Measurements from ENCODE around the gene CACNA1F.

The CACNA1F gene

DNA sequence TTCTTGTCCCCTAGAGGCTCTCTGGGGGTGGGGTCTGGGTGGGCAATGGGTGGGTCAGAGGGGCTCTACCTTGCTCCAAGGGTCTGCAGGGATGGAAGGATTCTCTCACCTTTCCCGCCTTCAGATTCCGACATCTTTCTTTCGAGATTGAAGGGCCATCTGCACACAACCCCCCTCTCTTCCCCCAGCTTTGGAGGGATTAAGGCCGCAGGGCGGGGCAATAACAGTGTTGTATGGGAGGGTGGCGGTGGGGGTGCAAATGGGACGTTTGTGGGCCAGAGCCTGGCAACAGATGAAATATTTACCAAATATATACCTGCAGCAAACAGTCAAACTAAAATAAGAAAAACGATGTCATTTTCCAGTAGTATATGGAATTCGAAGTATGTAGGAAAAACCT lies at the start of gene CACNA1F:
CACNA1F (minus strand) TSS at position 165 of the 400 bp plus-strand sequence; CDS start at position 134, 31 bp downstream.
- DNase-seq (ENCODE audit: low spot score): no peak

DNA sequence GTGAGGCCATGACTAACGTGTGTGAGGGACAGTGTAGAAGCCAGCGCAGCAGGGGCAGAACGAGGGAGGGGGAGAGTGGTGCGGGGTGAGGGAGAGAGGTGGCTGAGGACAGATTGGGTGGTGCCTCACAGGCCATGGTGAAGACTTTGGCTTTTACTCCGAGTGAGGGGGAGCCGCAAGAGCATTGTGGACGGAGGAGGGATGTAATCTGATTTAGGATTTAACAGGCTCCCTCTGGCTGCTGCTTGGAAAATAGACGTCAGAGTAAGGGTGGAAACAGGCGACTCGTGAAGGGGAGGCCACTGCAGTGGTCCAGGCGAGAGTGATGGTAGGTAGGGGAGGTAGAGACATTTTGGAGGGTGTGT lies 49.5 kb upstream of the CACNA1F start:
- peak; percentile 29 for DNase-seq (ENCODE audit: low spot score)

DNA sequence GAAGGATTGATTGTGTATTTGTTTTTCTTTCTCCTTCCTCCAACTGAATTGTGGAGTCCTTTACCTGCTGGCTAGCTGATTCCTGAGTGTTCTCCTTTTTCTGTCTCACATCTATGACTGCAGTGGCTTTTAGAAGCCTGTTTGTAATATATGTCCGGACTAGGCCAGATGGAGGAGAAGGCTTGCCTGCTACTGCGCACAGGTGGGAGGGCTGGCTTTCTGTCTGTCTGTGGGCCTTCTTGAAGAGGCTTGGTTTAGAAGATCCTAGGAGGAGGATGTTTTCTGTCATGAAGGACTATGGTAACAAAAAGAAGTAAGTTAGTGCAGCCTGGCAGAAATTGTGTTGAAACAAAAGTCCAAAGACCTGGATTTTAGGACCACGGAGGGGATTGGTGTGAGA lies 44.9 kb upstream of the CACNA1F start:
- no peak for DNase-seq (ENCODE audit: low spot score)

DNA sequence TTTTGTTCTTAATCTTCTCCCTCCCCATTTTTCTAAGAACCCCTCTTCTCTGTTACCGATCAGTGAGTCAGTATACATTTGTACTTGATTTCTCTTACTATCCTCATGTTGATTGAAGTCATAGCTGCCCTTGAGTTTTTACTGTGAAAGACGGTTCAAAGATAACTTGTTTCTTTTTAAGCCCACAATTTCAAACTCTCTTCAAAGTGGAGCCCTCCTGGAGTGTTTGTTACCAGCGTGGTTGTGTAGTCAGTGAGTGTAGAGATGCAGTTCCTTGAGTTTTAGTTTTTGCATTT lies 44.3 kb upstream of the CACNA1F start:
- DNase-seq (ENCODE audit: low spot score): no peak

DNA sequence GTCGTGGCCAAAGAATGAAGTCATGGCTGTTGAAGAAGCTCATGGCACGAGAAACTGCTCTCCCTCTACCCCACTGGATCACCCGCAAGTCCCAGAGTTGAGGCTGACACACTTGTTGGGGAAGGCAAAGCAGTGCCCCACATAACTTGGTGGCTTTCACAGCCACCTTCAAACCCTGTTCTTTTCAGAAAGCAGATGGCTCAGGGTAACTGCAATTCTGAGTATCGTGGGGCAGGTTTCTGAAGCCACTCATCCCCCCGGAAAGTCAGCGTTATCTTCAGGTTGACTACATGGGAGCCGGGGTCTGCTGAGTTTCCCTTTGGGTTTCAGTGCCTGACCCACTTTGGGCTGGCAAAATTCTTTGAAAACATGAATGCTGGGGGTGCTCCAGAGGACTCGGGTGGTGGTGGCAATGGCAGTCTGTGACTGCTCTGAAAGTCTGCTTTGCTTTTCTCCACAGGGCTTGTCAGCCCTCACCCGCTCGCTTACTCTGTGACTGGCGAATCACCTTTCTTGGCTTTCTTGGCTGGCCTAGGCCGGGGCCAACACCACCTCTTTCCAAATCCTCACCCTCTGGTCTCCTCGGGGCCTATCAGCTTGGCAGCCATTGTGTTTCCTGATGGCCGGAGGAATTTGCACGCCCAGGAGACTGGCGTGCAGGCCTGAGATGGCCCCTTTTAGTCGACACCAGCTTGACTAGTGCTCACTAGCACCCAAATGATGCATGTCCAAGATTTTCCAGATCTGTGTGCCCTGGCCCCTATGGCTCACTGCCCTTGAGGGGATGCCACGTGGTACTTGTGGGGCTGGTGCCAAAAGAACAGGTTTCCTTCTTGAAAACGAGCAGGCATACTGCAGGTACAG lies 43.8 kb upstream of the CACNA1F start:
- DNase-seq (ENCODE audit: low spot score): no peak

DNA sequence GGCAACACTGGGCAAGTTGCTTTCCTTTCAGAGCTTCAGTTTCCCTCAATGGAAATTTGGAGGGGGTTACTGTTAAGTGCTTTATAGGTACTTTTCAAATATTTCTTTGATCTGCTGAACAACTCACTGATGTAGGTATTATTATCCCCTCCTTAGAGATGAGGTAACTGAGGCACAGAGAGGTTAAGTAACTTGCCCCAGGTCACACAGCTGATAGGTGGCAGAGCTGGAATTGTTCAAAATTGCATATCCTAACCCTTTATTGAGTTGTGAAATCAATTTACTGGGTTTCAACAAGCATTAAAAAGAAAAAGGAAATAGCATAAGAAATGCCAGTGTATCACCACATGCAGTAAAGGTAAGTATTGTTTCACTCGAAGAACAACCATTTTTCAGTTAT lies 43.1 kb upstream of the CACNA1F start:
- DNase-seq (ENCODE audit: low spot score): no peak

DNA sequence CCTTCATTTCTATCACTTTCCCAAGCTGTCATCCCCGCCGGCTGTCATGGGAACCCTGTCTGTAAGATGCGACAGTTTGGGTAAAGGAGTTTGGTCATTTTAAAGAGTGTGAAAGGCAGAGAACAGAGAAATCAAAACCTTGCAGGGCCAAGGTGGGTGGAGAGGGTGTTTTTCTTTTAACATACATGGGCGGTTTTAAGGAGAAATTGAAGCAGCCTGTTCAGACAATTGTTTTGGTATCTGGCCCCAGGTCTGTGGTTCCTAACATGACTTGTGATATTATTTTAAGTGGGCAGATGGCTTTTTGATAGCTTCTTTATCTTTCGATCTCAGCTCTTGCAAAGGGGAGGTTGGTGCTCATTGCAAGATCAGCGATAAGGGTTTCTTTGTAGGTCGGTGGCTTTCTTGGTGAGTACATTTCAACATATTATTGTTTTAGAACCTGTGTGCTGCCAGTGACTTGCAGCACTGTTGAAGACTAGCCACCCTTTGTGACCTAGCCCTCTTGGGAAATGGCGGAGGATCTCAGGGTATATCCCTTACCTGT lies 40.1 kb upstream of the CACNA1F start:
- no peak for DNase-seq (ENCODE audit: low spot score)

DNA sequence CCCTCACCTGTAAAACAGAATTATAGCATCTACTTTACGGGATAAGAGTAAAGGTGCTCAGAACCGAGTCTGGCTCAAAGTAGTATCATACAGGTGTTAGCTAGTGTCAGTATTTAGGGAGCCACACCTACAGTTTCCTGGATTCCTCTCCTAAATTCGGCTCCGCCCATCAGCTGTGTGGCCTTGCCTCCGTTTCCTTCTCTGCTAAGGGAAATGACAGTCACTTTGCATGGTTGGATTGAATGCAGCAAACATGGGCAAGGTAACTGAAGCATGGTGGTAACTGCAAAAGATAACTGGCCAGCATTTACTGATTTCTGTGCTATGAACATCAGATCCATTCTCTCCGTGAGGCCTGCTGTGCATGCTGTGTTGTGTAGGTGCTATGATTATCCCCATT lies 39.3 kb upstream of the CACNA1F start:
- no peak for DNase-seq (ENCODE audit: low spot score)

DNA sequence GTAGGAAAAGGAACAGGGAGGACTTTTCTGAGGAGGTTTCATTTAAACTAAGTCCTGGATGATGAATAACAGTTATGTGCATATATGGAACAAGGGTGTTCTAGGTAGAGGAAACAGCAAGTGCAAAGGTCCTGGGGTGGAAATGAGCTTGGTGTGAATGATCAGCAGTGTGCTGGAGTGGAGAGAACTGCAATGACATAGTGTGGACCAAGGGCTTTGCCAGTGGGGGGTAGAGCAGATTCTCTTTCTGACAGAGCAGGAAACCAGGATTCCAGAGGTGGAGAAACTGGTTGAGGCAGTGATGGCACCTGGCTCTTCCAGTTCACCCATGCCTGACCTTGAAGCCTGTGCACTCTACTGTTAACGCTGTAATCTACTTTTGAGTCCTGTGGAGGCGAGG lies 38.2 kb upstream of the CACNA1F start:
- DNase-seq (ENCODE audit: low spot score): no peak

DNA sequence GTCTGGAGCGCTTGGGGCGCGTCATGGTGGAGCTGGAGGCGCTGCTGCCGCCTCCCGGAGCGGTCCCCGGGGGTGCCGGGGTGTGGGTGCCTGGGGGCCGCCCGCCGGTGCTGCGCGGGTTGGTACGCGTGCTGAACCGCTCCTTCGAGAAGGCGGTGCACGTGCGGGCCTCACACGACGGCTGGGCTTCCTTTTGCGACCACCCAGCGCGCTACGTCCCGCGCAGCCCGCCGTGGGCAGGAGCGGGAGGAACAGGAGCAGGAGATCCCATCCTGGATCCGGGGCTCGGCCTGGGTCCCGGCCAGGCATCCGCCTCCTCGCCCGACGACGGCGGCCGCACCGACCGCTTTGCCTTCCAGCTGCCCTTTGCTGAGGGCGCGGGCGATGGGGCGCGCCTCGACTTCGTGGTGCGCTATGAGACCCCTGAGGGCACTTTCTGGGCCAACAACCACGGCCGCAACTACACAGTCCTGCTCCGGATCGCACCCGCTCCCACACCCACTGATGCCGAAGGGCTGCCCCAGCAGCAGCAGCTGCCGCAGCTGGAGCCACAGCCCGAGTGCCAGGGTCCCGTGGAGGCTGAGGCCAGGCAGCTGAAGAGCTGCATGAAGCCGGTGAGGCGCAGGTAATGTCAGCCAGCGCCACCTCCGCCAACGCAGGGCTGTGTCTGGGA lies 37.2 kb upstream of the CACNA1F start:
- no peak for DNase-seq (ENCODE audit: low spot score)

DNA sequence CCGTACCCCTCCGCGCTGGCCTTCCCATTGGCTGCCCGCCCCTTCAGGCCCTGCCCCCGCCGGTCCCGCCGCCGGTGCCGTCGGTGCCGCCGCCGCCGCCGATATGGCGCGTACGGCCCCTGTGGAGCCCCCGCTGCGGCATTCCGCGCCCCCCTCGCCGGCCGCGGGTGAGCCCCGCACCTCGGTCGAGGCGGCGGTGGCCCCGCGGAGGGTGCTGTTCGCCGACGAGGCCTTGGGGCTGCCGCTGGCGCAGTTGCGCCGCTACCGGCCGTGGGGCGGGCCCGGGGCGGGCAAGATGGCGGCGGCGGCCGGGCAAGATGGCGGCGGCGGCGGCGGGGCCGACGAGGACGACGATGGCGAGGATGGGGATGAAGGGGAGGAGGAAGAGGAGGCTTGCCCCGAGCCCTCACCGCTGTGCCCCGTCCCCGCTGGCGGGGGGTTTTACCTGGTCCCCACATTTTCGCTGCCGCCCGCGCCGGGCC lies 36.7 kb upstream of the CACNA1F start, which contains the start of gene PPP1R3F:
PPP1R3F (plus strand) TSS at position 27 of the 482 bp plus-strand sequence; CDS start at position 104, 77 bp downstream.
- DNase-seq (ENCODE audit: low spot score): no peak

DNA sequence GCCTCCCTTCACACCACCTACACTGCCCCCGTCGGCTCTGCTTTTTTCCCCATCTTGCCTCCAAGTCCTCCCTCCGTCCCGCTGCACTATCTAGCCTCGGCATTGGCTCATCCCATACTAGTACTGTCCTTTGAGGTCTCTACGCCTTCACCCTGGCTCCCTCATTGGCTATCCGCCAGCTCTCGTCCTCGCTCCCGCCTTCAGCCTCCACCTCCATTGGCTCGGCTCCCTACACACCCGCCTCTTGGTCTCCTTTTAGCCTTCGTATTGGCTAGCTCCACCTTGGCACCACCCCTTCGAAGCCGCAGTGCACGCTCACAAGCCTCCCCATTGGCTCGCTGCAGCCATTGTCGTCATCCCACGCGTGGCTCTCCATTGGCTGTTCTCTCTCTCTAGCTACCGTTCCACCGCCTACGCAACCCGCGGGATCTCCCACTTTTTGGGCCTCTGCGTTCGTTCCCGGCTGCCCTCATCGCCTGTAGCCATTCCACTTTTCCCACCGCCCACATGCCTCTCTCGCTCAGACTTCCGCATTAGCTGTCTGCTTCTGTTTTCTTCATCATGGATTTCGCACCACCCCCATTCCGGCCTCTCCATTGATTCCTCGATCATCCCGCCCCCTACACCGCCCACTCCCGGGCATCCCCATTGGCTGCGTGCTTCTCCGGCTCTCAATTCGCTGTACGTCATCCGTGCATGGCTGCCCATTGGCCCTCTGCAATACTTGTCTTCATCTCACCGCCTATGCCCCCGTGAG lies 36.0 kb upstream of the CACNA1F start:
- DNase-seq (ENCODE audit: low spot score): peak; percentile 93

DNA sequence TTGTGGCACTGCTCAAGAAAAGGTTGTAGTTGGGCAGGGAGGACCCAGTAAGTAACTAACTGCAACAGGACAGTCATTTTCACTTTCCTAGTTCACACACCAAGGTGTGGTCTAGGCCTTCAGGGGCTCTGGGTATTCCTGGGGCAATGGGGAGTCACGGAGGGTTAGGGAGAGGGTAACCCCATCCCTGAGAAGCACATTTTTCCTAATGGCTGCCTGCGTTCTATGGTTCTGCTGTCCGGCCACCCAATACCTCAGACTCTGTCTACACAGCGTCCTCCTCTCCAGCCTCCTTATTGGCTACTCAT lies 35.5 kb upstream of the CACNA1F start:
- no peak for DNase-seq (ENCODE audit: low spot score)

DNA sequence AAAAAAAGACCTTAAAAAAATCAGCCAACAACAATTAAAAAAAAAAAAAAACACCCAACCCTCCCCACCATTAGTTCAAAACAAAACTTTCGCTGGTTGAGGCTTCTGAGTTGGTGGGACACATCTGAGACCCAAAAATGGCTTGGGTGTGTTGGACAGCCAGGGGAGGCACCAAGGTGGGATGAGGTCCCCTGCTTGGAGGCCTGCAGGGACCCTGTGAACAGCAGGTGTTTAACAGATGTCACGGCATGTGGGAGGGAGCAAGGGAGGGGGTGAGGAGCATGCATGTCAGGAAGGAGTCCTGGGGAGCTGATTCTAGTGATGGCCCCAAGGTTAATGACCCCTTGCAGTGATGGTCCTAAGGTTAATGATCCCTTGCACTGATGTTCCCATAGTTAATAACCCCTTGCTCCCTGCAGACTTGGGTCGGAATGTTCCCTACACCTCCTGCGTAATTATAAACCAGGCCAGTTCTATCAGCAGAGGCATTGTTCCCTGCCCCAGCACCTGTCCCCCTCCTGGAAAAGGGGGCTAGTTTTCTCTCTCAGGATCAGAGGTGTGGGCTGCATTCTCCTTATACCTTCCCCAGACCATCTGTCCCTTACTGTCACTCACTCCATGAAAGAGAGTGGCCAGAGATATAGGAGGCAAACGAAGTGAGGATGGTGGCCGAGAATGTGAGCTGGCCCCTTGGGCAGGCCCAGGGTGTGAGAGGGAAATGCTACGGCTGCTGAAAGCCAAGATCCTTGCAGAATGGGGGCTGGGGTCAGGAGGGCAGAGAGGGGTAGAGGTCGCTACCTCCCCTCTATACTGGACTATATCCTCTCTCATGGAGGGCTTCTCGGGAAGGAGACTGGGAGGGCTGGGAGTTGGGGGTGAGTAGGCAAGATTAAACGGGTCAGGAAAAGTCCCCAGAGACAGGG lies 33.6 kb upstream of the CACNA1F start:
- no peak for DNase-seq (ENCODE audit: low spot score)

DNA sequence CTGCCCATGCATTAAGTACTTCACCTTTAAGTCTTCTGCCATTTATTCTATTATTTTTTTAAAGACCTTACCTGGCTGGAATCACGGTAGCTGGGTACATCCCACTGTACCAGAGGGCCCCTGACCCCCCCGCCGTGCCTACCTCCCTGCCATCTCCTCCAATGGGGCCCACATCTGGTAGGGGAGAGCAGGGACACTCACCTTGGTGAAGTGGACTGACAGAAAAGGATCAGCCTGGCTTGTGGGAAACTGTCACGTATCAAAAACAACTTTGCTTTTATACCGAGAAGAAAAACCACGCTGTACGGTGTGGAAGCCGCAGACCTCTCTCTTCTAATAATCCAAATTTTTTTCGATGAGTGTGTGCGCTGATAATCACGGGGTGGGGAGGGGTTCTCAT lies 31.3 kb upstream of the CACNA1F start, which contains the start of gene FOXP3:
FOXP3 (minus strand) TSS at position 251 of the 400 bp plus-strand sequence. CDS start 6,205 bp downstream, outside the sequence.
- DNase-seq (ENCODE audit: low spot score): no peak

DNA sequence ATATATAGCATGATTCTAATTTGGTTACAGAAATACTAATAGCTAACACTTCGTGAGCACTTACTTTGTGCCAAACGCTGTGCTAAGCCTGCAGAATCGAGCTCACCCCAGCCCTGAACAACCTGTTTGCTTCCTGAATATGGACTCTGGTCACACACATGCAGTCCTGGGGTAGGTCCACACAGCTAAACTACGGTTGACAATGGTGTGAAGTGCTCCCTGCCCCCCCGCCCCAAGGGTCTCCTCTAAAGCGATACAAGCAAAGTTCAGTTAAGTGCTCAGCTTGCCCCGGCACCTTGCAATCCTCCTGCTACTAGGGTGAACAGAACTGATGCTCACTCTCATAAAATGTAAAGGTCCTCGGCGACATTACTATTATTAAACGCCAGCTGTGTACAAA lies 30.5 kb upstream of the CACNA1F start:
- no peak for DNase-seq (ENCODE audit: low spot score)

DNA sequence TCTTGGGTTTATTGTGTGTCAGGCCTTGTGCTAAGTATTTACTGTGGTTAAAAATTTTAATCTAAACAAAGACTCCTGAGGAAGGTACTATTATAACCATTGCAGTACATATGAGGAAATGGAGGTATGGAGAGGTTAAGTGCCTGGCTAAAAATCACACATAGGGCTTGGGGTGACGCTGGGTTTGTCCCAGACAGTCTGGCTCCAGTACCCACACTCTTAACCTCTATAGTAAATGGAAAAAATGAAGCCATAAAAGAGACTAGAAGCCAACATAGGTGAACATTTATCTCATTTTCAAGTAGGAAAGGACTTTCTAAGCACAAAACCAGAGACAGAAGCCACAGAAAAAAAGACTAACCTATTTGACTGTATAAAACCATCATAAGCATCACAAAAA lies 29.5 kb upstream of the CACNA1F start:
- DNase-seq (ENCODE audit: low spot score): no peak

DNA sequence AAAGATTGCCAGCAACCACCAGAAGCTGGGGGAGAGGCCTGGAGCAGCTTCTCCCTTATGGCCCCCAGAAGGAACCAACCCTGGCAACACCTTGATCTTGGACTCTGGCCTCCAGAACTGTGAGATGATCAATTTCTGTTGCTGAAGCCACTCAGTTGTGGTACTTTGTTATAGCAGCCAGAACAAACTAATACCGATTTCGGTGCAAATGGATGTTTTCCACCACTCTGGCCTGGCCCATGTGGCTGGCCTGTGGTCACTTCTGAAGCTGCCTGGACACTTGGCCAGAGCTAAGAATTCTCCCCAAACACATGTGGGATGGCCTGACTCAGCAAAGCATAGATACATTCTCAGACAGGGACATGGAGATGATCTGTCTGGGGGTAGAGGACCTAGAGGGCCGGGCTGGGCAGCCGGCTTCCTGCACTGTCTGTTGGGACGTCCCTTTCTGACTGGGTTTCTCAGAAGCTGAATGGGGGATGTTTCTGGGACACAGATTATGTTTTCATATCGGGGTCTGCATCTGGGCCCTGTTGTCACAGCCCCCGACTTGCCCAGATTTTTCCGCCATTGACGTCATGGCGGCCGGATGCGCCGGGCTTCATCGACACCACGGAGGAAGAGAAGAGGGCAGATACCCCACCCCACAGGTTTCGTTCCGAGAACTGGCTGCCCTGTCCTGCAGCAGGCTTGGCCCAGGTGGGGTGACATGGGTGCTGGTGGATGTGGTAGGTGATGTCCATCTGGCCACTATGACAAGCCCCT lies 27.3 kb upstream of the CACNA1F start:
- no peak for DNase-seq (ENCODE audit: low spot score)

DNA sequence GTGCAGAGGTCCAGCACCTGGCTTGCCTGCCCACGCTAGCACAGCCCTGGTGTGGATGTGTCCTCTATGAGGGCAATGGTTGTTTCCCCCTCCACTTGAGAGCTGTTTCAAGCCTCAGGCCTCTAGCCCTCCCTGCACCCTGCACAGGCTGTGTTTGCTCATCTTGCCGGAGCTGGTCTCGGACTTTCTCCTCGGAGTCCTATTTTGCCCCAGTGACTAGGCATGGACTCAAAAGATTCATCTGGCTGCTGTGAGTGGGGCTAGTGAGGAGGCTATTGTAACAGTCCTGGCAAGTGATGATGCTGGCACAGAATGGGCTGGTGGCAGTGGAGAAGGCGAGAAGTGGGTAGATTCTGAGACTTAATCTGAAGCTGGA lies 25.6 kb upstream of the CACNA1F start:
- no peak for DNase-seq (ENCODE audit: low spot score)

DNA sequence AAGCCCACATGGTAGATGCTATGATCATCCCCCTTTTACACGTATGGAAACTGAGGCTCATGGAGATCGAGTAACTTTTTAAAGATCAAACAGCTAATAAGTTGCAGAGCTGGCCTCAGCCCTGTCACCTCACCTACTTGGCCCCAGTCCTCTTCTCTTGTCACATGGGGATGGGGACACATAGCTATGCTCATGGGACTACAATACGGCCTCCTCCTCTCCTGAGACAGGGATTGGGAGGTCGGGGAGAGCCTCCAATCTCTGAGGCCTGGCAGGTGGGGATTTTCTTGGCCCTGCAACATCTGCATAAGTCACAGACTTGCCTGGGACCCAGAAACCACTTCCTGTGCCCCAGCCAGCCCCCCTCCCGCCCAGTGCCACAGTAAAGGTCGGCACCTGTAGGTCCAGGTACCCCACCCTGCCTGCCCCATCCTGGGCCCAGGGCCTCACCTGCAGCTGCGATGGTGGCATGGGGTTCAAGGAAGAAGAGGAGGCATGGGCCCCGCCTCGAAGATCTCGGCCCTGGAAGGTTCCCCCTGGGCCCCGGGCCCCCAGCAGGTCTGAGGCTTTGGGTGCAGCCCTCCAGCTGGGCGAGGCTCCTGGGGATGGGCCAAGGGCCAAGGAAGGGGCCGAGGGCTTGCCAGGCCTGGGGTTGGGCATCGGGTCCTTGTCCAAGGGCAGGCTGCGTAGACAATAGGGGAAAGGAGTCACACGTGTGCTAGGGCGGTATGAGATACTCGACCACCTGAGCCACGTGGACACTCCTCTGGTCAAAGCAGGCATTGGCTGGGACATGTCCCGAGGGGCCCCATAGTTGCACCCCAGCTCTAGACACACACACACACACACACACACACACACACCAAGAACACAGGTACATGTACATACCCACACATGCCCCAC lies 25.0 kb upstream of the CACNA1F start:
- DNase-seq (ENCODE audit: low spot score): no peak

All from AG20443 (cell line).